Sigmoid colon (tissue), 7 donors: Measurements from ENCODE around the gene AP3B1. TPM values are rescaled to one million over a fixed set of nuclear protein-coding genes. Genes with fewer than 3 reads are reported as not detected.

Source experiments
- DNase-seq: peaks from one replicate; pipeline ENCODE4 v3.0.0-alpha.2; 2019
- H3K27ac ChIP-seq, 4 donors: fragments of 200-600 bp; sonication (generic); one replicate each; pipeline ENCODE4 v1.5.1; 2016 to 2019; ENCODE audit warnings: mild to moderate bottlenecking in 1 of 4
- H3K27me3 ChIP-seq, 3 donors: fragments of 200-600 bp; sonication (generic); one replicate each; pipeline ENCODE4 v1.5.1; 2019; ENCODE audit warnings: mild to moderate bottlenecking in 1 of 3
- H3K36me3 ChIP-seq, 4 donors: fragments of 200-600 bp; sonication (generic); one replicate each; pipeline ENCODE4 v1.5.1; 2016 to 2019
- H3K4me1 ChIP-seq, 4 donors: fragments of 200-600 bp; sonication (generic); one replicate each; pipeline ENCODE4 v1.5.1; 2017 to 2019
- H3K4me3 ChIP-seq, 4 donors: fragments of 200-600 bp; sonication (generic); one replicate each; pipeline ENCODE4 v1.5.1; 2017 to 2019; ENCODE audit warnings: mild to moderate bottlenecking in 2 of 4, moderate library complexity in 1 of 4
- H3K9me3 ChIP-seq, 4 donors: fragments of 200-600 bp in 3 of 4; sonication (generic) in 3 of 4; one replicate each; pipeline versions ENCODE4 v1.5.1 to v1.6.1; 2013 to 2019
- EP300 ChIP-seq, 4 donors: sonication (generic); formaldehyde crosslinking; IDR thresholded peaks; one replicate each; pipeline ENCODE4 v1.6.1; 2017; ENCODE audit warnings: antibody characterized with exemption in 4 of 4
- POLR2A ChIP-seq, 2 donors: fragments of 450-650 bp; IDR thresholded peaks; one replicate each; pipeline ENCODE4 v1.6.1; 2016; ENCODE audit warnings: antibody characterized with exemption in 2 of 2, mild to moderate bottlenecking in 2 of 2, moderate library complexity in 2 of 2
- POLR2AphosphoS5 ChIP-seq, 4 donors: sonication (generic); formaldehyde crosslinking; IDR thresholded peaks; one replicate each; pipeline ENCODE4 v1.6.1; 2017; ENCODE audit warnings: antibody characterized with exemption in 4 of 4
- WGBS, 2 donors: extraction: QIAGEN DNeasy Blood & Tissue Kit; methylation state at CpG; one replicate each; pipeline ENCODE4 v1.1.7; 2013; 5-methylcytosine and 5-hydroxymethylcytosine counted together
- intact Hi-C: fragments of 100-400 bp; cut with DNase I; formaldehyde crosslinking; loops from one replicate; pipeline ENCODE4 v1.15.1; 2023
- polyA plus RNA-seq, 3 donors: library from polyadenylated mRNA; stranded (reverse); fragments of 200-250 nt; gene quantifications; one replicate each; pipeline ENCODE4 v1.2.3, GENCODE V29; 2013
- total RNA-seq, 4 donors: library from RNA; depleted of rRNA; stranded (reverse); fragments of >200 nt; gene quantifications; one replicate each; pipeline ENCODE4 v1.1.0, GENCODE V29; 2016
- TF ChIP-seq, protein P1 (sequence below), 4 experiments: fragments of 450-650 bp in 3 of 4; fragments of 200-600 bp in 1 of 4; IDR thresholded peaks; one replicate each; pipeline ENCODE4 v1.5.1; 2016 to 2019; ENCODE audit warnings: antibody characterized with exemption in 4 of 4, mild to moderate bottlenecking in 3 of 4, moderate library complexity in 2 of 4
- donor health status: healthy with polysubstance abuse.
- donor health status: Bipolar disorder and iron deficiency.
- donor health status: healthy.

Gene AP3B1
- total and polyA plus RNA-seq, 7 donors: 26.8 to 48.2 (median 35.1) TPM

DNA sequence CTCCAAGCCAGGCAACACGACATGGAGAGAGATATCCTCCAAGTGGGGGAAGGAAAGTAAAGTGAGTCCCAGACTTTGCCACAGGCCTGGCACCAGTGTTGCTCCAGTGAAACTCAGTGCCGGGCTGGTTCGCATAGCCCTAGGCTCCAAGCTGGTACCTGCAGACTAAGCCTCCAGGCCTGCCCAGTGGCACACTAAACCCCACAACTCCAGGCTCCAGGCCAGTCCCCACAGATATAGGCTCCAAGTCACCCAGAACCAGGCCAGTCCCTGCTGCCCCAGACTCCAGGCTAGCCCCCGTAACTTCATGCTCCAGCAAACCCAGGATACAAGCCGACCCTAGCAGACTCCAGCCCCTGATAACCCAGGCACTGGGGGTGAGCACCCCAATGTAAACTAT is 23.0 kb upstream of the AP3B1 start:
- Histone ChIP-seq H3K36me3 (no peaks in the 10 kb centered on the region), H3K27ac (no peak overlapping the region), H3K4me1 (no peaks in the 10 kb centered on the region), H3K27me3 (no peaks in the 10 kb centered on the region), H3K9me3 (no peaks in the 10 kb centered on the region), H3K4me3 (no peak overlapping the region)
- WGBS, 2 donors: 91% methylated on average over 5 of the region's 5 CpGs
- TF ChIP-seq, protein P1, sequence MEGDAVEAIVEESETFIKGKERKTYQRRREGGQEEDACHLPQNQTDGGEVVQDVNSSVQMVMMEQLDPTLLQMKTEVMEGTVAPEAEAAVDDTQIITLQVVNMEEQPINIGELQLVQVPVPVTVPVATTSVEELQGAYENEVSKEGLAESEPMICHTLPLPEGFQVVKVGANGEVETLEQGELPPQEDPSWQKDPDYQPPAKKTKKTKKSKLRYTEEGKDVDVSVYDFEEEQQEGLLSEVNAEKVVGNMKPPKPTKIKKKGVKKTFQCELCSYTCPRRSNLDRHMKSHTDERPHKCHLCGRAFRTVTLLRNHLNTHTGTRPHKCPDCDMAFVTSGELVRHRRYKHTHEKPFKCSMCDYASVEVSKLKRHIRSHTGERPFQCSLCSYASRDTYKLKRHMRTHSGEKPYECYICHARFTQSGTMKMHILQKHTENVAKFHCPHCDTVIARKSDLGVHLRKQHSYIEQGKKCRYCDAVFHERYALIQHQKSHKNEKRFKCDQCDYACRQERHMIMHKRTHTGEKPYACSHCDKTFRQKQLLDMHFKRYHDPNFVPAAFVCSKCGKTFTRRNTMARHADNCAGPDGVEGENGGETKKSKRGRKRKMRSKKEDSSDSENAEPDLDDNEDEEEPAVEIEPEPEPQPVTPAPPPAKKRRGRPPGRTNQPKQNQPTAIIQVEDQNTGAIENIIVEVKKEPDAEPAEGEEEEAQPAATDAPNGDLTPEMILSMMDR (IDR thresholded peaks at IDR 0.05): no peak
- TF ChIP-seq POLR2AphosphoS5 (IDR thresholded peaks at IDR 0.05): no peak
- TF ChIP-seq POLR2A (IDR thresholded peaks at IDR 0.05): no peak
- TF ChIP-seq EP300 (IDR thresholded peaks at IDR 0.05): no peak
- intact Hi-C loops: no loop called here
- no peak for DNase-seq

DNA sequence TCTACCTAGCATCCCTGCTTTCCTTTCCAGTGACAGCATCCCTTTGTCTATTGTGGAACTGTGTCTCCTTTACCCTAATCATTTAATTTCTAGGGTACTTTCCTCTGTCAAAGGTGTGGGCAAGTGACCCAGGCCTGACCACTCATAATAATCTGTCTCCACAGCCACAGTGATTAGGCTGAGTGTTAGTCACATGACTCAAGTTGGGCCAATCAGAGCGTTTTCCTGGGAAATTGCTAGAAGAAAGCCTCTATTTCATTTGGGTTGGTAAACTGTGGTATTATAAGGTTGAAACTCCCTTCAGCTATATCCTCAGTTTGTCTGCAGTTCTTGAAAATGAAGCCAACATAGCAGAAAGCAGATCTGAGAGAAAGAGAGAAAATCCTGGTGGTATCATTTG is 14.2 kb upstream of the AP3B1 start:
- TF ChIP-seq, protein P1 (IDR thresholded peaks at IDR 0.05): no peak
- TF ChIP-seq POLR2AphosphoS5 (IDR thresholded peaks at IDR 0.05) (no peak), POLR2A (IDR thresholded peaks at IDR 0.05) (no peak), EP300 (IDR thresholded peaks at IDR 0.05) (no peak)
- Histone ChIP-seq H3K9me3 (no peaks in the 10 kb centered on the region), H3K36me3 (no peaks in the 10 kb centered on the region), H3K4me3 (no peak overlapping the region), H3K4me1 (peaks cover 0 to 5% (median 0%) of the 10 kb centered on the region in 4 donors), H3K27me3 (no peaks in the 10 kb centered on the region), H3K27ac (no peak overlapping the region)
- 90 to 98% methylated on average over 1 of the region's 1 CpG for WGBS, 2 donors
- DNase-seq: no peak
- intact Hi-C loops: no loop called here

DNA sequence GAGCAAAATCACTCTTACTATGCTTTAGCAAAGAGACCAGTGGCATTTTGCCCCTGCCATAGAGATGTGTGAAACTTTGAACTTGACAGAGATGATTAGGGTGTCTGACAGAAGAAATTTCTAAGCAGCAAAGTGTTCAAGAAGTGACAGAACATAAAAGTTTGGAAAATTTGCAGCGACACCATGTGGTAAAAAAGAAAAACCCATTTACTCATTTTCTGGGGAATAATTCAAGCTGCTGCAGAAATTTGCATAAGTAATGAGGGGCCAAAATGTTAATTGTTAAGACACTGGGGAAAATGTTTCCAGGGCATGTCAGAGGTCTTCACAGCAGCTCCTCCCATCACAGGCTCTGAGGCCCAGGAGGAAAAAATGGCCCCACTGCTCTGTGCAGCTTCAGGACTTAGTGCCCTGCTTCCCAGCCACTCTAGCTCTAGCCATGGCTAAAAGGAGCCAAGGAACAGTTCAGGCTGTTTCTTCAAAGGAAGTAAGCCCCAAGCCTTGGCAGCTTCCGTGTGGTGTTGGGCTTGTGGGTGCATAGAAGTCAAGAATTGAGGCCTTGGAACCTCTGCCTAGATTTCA is 6.1 kb upstream of the AP3B1 start:
- Histone ChIP-seq H3K27me3 (no peaks in the 10 kb centered on the region), H3K27ac (no peak overlapping the region), H3K4me1 (peaks cover 0 to 4% (median 3%) of the 10 kb centered on the region in 4 donors), H3K9me3 (no peaks in the 10 kb centered on the region), H3K4me3 (no peak overlapping the region), H3K36me3 (no peaks in the 10 kb centered on the region)
- 37 to 56% methylated on average over 2 of the region's 2 CpGs for WGBS, 2 donors
- intact Hi-C loops: no loop called here
- no peak for DNase-seq
- no peak for TF ChIP-seq POLR2A (IDR thresholded peaks at IDR 0.05)
- TF ChIP-seq, protein P1 (IDR thresholded peaks at IDR 0.05): peak in 1 of 4 experiments; percentile 19

DNA sequence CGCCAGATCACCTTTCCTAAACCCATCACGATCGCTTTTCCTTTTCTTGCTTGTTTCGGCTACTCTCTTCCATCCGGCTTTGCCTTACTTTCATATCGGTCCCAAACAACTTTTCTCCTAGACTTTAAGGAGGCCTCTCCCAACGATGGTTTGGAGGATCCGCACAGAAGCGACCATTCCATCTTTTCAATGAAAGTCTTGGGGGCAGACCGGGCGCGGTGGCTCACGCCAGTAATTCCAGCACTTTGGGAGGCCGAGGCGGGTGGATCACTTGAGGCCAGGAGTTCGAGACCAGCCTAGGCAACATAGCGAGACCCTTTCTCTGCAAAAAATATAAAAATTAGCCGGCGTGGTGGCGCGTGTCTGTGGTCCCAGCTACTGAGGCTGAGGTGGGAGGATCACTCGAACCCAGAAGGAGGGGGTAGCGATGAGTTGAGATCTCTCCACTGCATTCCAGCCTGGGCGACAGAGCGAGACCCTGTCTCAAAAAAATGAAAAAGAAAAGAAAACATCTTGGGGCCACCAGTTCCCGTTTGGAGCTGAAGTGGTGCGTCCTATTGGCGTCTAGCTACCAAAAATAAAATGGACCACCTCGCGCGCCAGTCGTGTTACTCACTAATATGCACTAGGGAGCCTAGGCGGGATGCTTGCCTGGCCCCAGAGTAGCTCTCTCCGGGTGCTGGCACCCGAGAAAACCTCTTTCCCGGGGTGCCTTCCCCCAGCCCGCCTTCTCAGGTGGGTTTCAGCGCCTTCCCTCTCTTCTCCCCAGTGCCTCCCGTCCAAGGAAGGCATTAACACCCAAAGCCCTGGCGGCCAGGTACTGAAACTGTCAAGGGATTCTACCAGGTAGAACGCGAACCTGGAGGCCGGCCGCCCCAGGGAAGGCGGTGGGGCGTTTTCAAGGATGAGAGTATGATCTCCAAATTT is 800 bp upstream of the AP3B1 start:
- peak overlapping the region; percentile 86 to 93 (median 88) for H3K27ac ChIP-seq
- intact Hi-C loops: loop anchor here (10.0 kb wide), 3 partner anchors 210 to 690 kb away; partner anchors contain the start of genes ARSB and LHFPL2
- no peaks in the 10 kb centered on the region for H3K36me3 ChIP-seq
- no peaks in the 10 kb centered on the region for H3K27me3 ChIP-seq
- no peaks in the 10 kb centered on the region for H3K9me3 ChIP-seq
- no peak for TF ChIP-seq EP300 (IDR thresholded peaks at IDR 0.05)
- TF ChIP-seq, protein P1 (IDR thresholded peaks at IDR 0.05): peak in 1 of 4 experiments; percentile 13
- peaks cover 5 to 27% (median 21%) of the 10 kb centered on the region in 4 donors for H3K4me1 ChIP-seq
- WGBS, 2 donors: 1 to 2% methylated on average over 46 of the region's 46 CpGs
- DNase-seq: peak; percentile 66
- H3K4me3 ChIP-seq: peak overlapping the region; percentile 73 to 97 (median 88)
